ENCODE data around the gene TPM2. TPM values are rescaled to one million over a fixed set of nuclear protein-coding genes. Genes with fewer than 3 reads are reported as not detected.

The TPM2 gene
- total RNA-seq = 10 to 100 TPM; 45.4 to 79.6 (median 72.2) TPM

DNA sequence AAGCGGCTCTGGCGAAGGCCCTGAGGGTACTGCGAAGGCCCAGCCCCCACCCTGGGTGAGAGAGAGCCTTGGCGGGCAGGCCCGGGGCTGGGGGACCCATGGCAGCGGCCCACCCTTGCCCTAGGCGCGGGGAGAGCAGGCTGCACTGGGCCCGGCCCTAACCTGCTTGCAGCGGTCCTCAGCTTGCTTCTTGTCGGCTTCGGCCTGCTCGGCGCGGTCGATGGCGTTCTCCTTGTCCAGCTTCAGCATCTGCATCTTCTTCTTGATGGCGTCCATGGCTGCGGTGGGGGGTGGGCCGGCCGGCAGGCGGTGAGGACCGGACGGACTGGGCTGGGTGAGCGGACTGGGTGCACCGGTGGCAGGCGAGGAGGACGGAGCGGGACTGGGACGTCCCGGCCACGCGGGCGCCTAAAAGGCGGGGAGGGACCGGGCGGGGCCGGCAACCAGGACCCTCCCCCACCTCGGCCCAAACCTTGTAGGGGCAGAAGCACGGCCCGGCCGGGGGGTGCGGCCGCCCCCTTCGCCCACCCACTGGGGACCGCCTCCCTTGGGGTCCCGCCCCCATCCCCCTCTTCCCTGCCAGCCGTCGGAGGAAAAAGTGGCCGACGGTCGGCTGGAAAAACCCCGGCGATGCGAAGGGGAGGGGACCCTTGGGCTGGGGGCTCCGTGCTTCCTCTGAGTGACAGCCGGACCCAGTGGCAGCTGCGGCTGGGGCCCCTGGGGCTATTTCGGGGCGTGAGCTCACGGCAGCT lies at the start of gene TPM2:
Gene TPM2 (minus strand): TSS at position 384 of the 752 bp plus-strand sequence. CDS start 108 bp downstream, at position 276.
- Histone ChIP-seq H3K27ac (peak within 1 kb of the TSS; percentile 85 to 94 (median 87)), H3K4me3 (replicated peaks in 1 of 3) (peak within 1 kb of the TSS in 2 of 3 donors; percentile 78 to 92), H3K4me1 (peaks cover 5 to 6% of the 10 kb centered on the region in 2 donors), H3K9me3 (no peaks in the 10 kb centered on the region), H3K36me3 (peaks cover 0 to 5% of the 10 kb centered on the region in 2 donors), H3K27me3 (no peaks in the 10 kb centered on the region)
- intact Hi-C loops (cut with DNase I) = no loop called here
- peak; percentile 28 for DNase-seq
- 39 to 42% methylated on average over 19 to 41 of the region's 61 CpGs for WGBS, 2 donors
- TF ChIP-seq, protein P1, sequence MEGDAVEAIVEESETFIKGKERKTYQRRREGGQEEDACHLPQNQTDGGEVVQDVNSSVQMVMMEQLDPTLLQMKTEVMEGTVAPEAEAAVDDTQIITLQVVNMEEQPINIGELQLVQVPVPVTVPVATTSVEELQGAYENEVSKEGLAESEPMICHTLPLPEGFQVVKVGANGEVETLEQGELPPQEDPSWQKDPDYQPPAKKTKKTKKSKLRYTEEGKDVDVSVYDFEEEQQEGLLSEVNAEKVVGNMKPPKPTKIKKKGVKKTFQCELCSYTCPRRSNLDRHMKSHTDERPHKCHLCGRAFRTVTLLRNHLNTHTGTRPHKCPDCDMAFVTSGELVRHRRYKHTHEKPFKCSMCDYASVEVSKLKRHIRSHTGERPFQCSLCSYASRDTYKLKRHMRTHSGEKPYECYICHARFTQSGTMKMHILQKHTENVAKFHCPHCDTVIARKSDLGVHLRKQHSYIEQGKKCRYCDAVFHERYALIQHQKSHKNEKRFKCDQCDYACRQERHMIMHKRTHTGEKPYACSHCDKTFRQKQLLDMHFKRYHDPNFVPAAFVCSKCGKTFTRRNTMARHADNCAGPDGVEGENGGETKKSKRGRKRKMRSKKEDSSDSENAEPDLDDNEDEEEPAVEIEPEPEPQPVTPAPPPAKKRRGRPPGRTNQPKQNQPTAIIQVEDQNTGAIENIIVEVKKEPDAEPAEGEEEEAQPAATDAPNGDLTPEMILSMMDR (IDR thresholded peaks at IDR 0.05) = no peak
- TF ChIP-seq POLR2A (IDR thresholded peaks at IDR 0.05) = no peak

DNA sequence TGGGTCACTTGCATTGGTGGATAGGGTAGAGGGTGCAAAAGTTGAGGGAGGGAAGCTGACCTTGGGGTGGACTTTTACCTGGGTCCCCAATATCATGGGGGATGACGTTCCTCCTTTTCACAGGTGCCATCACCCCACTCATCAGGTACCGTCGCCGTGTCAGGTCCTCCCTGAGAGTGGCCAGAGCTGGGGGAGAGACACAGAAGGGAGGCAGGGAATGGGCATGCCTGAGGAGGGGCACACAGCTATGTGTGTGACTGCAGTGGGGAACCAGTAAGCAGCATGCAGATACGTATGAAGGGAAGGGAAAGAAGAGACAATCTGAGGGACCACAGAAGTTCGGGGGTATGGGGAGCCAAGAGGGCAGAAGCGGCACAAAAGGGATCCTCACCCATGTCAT lies 49.2 kb upstream of the TPM2 start:
- Histone ChIP-seq H3K27ac (no peak overlapping the region), H3K4me1 (peaks cover 2% of the 10 kb centered on the region in 2 donors), H3K4me3 (replicated peaks in 1 of 3) (no peak overlapping the region), H3K9me3 (no peaks in the 10 kb centered on the region), H3K36me3 (peaks cover 77 to 86% of the 10 kb centered on the region in 2 donors), H3K27me3 (no peaks in the 10 kb centered on the region)
- no peak for DNase-seq
- intact Hi-C loops (cut with DNase I) = no loop called here
- 86 to 95% methylated on average over 7 of the region's 7 CpGs for WGBS, 2 donors
- TF ChIP-seq POLR2A (IDR thresholded peaks at IDR 0.05) = no peak
- TF ChIP-seq, protein P1 (IDR thresholded peaks at IDR 0.05) = no peak

DNA sequence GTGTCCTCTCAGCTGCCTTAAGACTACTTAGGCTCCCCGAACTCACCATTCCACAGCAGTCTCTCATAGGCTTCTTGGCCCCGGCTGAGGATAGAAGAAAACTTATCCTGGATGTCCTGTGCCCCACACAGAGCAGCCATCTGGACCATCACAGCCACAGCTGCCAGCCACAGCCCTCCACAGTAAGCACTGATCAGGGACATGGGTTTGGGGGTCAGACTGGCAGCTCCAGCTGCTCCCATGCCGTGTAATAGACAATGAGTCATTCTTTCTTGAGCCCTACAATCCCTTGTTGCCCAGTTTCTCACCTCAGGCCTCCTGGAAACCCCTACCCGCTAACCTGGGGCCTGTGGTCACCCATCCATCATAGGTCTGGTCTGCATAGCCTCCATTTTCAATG lies 48.5 kb upstream of the TPM2 start:
- Histone ChIP-seq H3K9me3 (no peaks in the 10 kb centered on the region), H3K36me3 (peaks cover 71 to 78% of the 10 kb centered on the region in 2 donors), H3K27ac (no peak overlapping the region), H3K27me3 (no peaks in the 10 kb centered on the region), H3K4me1 (peaks cover 8 to 10% of the 10 kb centered on the region in 2 donors), H3K4me3 (replicated peaks in 1 of 3) (no peak overlapping the region)
- TF ChIP-seq, protein P1 (IDR thresholded peaks at IDR 0.05) = no peak
- TF ChIP-seq POLR2A (IDR thresholded peaks at IDR 0.05) = no peak
- DNase-seq = no peak
- intact Hi-C loops (cut with DNase I) = no loop called here
- WGBS, 2 donors = 91 to 94% methylated on average over 4 of the region's 4 CpGs

DNA sequence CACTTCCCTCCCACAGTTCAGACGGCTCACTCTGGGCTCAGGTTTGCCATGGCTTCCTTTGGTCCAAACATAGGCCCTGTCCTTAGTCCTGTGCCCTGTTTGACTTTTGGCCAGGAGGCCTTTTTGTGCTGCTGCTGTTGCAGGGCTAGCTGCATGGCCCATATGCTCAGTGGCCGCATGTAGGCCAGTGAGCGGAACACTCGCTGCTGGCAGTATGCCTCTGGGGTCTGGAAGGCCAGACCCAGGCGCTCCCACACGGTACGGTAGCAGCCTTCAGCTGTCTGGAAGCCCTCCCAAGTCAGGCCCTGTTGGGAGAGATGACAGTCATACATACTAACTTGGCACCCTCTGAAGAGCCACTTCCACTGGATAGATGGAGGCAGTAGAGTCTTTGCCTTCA lies 47.4 kb upstream of the TPM2 start:
- intact Hi-C loops (cut with DNase I) = no loop called here
- Histone ChIP-seq H3K9me3 (no peaks in the 10 kb centered on the region), H3K36me3 (peaks cover 66 to 69% of the 10 kb centered on the region in 2 donors), H3K4me1 (peaks cover 11 to 14% of the 10 kb centered on the region in 2 donors), H3K27me3 (no peaks in the 10 kb centered on the region), H3K27ac (no peak overlapping the region), H3K4me3 (replicated peaks in 1 of 3) (no peak overlapping the region)
- TF ChIP-seq POLR2A (IDR thresholded peaks at IDR 0.05) = no peak
- TF ChIP-seq, protein P1 (IDR thresholded peaks at IDR 0.05) = no peak
- no peak for DNase-seq
- 86 to 94% methylated on average over 1 to 7 of the region's 7 CpGs for WGBS, 2 donors

DNA sequence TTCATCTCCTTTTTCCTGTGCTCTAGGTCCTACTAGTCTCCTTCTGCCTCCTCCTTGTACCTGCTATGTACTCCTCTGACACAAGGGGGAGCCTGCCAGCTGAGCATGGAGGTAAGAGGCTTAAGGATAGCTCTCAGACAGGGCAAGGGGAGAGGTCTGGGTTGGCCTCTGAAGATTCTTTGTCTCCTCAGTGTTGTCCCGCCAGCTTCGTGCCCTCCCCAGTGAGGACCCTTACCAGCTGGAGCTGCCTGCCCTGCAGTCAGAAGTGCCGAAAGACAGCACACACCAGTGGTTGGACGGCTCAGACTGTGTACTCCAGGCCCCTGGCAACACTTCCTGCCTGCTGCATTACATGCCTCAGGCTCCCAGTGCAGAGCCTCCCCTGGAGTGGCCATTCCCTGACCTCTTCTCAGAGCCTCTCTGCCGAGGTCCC lies 46.5 kb upstream of the TPM2 start:
- intact Hi-C loops (cut with DNase I) = no loop called here
- H3K9me3 ChIP-seq = no peaks in the 10 kb centered on the region
- H3K36me3 ChIP-seq = peaks cover 59 to 64% of the 10 kb centered on the region in 2 donors
- DNase-seq = peak; percentile 65 to 70
- H3K27ac ChIP-seq = no peak overlapping the region
- TF ChIP-seq, protein P1 (IDR thresholded peaks at IDR 0.05) = peak; percentile 38 to 80 (median 62)
- TF ChIP-seq POLR2A (IDR thresholded peaks at IDR 0.05) = peak in 1 of 2 donors; percentile 5
- WGBS, 2 donors = 37 to 47% methylated on average over 4 to 5 of the region's 5 CpGs
- H3K27me3 ChIP-seq = no peaks in the 10 kb centered on the region
- H3K4me1 ChIP-seq = peaks cover 12 to 15% of the 10 kb centered on the region in 2 donors
- no peak overlapping the region for H3K4me3 ChIP-seq (replicated peaks in 1 of 3)
